Activated CD8-positive, alpha-beta memory T cell treated with anti-CD3 and anti-CD28 coated beads, Interleukin-2, amount 10 ng/mL, durations not matched to agents 7 days and 5 days (primary cell): ENCODE measurements around the gene DPM1. TPM values are rescaled to one million over a fixed set of nuclear protein-coding genes. Genes with fewer than 3 reads are reported as not detected.

Source experiments
- ATAC-seq: fragments of 150-1000 bp; cut with Tn5 transposase; one replicate; pipeline ENCODE4 v1.10.0; 2021; ENCODE audit warnings: moderate library complexity
- CTCF ChIA-PET: fragments of 350-600 bp; sonication (Branson Sonifier 250); formaldehyde crosslinking; loops from one replicate; lab custom pipeline; 2021; ENCODE audit warnings: antibody characterized with exemption; lab: Charles Lee
- DNase-seq: peaks from one replicate; pipeline ENCODE4 v3.0.0-alpha.2; 2020
- H3K27ac Mint-ChIP-seq: one replicate; pipeline ENCODE4 v1.8.0; 2021; ENCODE audit warnings: mild to moderate bottlenecking, mixed read lengths
- H3K27me3 Mint-ChIP-seq: one replicate; pipeline ENCODE4 v1.8.0; 2021; ENCODE audit warnings: mixed read lengths
- H3K36me3 Mint-ChIP-seq: one replicate; pipeline ENCODE4 v1.8.0; 2021; ENCODE audit warnings: mild to moderate bottlenecking, mixed read lengths
- H3K4me1 Mint-ChIP-seq: one replicate; pipeline ENCODE4 v1.8.0; 2021; ENCODE audit warnings: mixed read lengths
- H3K4me3 Mint-ChIP-seq: one replicate; pipeline ENCODE4 v1.8.0; 2021; ENCODE audit warnings: mild to moderate bottlenecking, moderate library complexity, mixed read lengths
- H3K9me3 Mint-ChIP-seq: one replicate; pipeline ENCODE4 v1.8.0; 2022; ENCODE audit warnings: low read depth, mixed read lengths
- total RNA-seq, 2 experiments: library from RNA; stranded (reverse); gene quantifications; one replicate each; pipeline ENCODE4 v1.2.3, GENCODE V29; 2021

The DPM1 gene
- 10 to 100 TPM; 51.8 to 62.8 TPM for total RNA-seq

DNA sequence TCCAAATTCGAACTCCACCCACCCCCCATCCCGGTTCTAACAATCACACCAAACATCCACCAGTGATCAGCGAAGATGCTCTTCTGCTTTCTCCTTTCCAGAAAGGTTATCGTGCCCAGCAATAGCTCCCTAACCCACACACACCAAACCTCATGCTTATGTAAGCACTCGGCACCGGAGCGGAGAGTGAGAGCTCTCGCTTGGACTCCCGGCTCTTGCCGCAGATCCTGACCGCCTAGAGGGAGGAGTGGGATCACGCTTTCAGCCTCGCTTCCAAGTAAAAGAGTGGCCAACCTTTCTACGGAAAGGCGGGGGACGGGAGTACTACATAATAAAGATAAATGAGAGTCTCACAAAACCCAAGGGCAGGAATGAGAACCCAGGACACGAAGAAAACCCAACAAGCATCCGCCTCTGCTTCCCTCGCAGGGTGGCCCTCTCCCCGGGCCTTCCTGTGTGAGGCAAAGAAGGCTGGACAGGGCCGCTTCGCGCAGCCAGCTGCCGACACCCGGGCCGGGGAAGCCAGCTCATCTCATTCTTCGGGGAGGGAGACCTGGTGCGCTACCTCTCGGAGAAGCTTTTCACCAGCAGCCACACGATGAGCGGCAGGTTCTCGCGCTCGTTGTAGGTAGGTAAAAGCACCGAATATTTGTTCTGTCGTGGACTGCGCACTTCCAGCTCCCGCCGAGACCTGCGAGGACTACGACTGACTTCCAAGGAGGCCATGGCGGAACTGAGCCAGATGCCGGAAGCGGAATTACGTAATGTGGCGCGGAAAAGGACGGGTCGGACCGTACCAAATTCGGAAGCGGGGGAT is at the start of gene DPM1:
DPM1 (minus strand) TSS at position 735 of the 817 bp plus-strand sequence; CDS start at position 726, 9 bp downstream.
- Mint-ChIP-seq H3K9me3 (no peaks in the 10 kb centered on the region), H3K4me3 (peak within 1 kb of the TSS; percentile 93), H3K36me3 (peaks cover 23% of the 10 kb centered on the region), H3K27ac (peak within 1 kb of the TSS; percentile 98), H3K4me1 (peaks cover 64% of the 10 kb centered on the region), H3K27me3 (no peaks in the 10 kb centered on the region)
- CTCF ChIA-PET = interaction anchor here (0.7 to 3.3 kb wide), 11 partner anchors 17 to 209 kb away, joined by 3 to 53 read pairs (median 7); partner anchors contain the start of genes ADNP and BCAS4
- ATAC-seq (peak; percentile 82), DNase-seq (peak; percentile 92)

GRCh38 chr20:51005214-51005613 is 46.9 kb upstream of the DPM1 start:
- no peaks in the 10 kb centered on the region for H3K36me3 Mint-ChIP-seq
- no peak overlapping the region for H3K27ac Mint-ChIP-seq
- DNase-seq (no peak), ATAC-seq (no peak)
- H3K4me1 Mint-ChIP-seq = no peaks in the 10 kb centered on the region
- no peaks in the 10 kb centered on the region for H3K9me3 Mint-ChIP-seq
- no peak overlapping the region for H3K4me3 Mint-ChIP-seq
- peaks cover 12% of the 10 kb centered on the region for H3K27me3 Mint-ChIP-seq
- CTCF ChIA-PET = interaction anchor here (1.8 kb wide), 1 partner anchor 10 kb away, joined by 5 read pairs; no protein-coding TSS in a partner anchor

DNA sequence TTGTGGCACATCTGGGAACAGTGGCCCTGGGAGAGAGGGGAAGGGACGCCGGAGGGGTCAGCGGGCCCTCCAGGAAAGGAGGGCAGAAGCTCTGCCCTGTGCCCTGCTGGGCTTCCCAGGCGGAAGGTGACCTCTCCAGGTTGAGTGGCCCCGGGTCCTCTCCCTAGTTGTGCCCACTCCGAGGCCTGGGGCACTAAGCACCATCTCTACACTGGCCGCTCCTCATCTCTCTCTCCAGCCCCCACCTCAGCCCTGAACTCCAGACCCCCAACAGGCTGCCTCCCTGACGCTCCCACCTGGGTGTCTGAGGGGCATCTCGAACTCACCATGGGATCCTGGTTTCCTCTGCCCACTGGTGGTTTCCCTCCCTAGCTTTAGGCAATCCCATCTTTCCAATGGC is 46.4 kb upstream of the DPM1 start:
- DNase-seq (no peak), ATAC-seq (no peak)
- H3K4me3 Mint-ChIP-seq = no peak overlapping the region
- H3K27ac Mint-ChIP-seq = no peak overlapping the region
- no peaks in the 10 kb centered on the region for H3K9me3 Mint-ChIP-seq
- H3K4me1 Mint-ChIP-seq = no peaks in the 10 kb centered on the region
- H3K36me3 Mint-ChIP-seq = no peaks in the 10 kb centered on the region
- CTCF ChIA-PET = interaction anchor here (0.7 kb wide), 1 partner anchor 11 kb away, joined by 3 read pairs; no protein-coding TSS in a partner anchor
- peaks cover 16% of the 10 kb centered on the region for H3K27me3 Mint-ChIP-seq

GRCh38 chr20:51004305-51004727 is 46.0 kb upstream of the DPM1 start:
- no peak overlapping the region for H3K27ac Mint-ChIP-seq
- H3K27me3 Mint-ChIP-seq = peaks cover 16% of the 10 kb centered on the region
- CTCF ChIA-PET = interaction anchor here (0.7 kb wide), 1 partner anchor 11 kb away, joined by 3 read pairs; no protein-coding TSS in a partner anchor
- no peak for ATAC-seq
- H3K4me1 Mint-ChIP-seq = no peaks in the 10 kb centered on the region
- no peak for DNase-seq
- H3K4me3 Mint-ChIP-seq = no peak overlapping the region
- no peaks in the 10 kb centered on the region for H3K36me3 Mint-ChIP-seq
- no peaks in the 10 kb centered on the region for H3K9me3 Mint-ChIP-seq

DNA sequence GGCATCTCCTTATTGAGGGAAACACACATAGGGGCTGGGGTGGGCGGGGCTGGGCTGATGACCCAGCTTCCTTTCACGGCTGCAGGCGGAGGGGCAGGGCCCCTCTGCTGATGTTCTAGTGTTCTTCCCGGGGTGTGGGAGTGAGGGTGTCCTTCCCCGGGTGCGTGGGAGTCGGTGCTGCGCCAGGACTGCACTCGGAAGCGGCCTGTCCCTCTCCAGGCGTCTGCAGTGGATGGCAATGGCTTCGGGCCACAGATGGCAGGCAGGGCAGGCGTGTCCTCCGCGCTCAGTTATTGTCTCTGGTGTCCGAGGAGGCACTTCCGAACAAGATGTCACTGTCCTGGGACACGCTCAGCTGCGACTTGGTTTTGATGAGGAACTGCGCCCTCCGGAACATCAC is 45.4 kb upstream of the DPM1 start:
- CTCF ChIA-PET = no interaction called here
- peaks cover 16% of the 10 kb centered on the region for H3K27me3 Mint-ChIP-seq
- H3K4me3 Mint-ChIP-seq = no peak overlapping the region
- no peaks in the 10 kb centered on the region for H3K9me3 Mint-ChIP-seq
- H3K36me3 Mint-ChIP-seq = no peaks in the 10 kb centered on the region
- no peak for DNase-seq
- no peak overlapping the region for H3K27ac Mint-ChIP-seq
- no peaks in the 10 kb centered on the region for H3K4me1 Mint-ChIP-seq
- ATAC-seq = no peak

- Mint-ChIP-seq H3K36me3 (no peaks in the 10 kb centered on the region), H3K9me3 (no peaks in the 10 kb centered on the region), H3K27me3 (peaks cover 16% of the 10 kb centered on the region), H3K4me1 (no peaks in the 10 kb centered on the region), H3K27ac (no peak overlapping the region), H3K4me3 (no peak overlapping the region)
- DNase-seq (no peak), ATAC-seq (no peak)
- CTCF ChIA-PET = interaction anchor here (0.9 to 1.2 kb wide), 2 partner anchors 13 to 15 kb away, joined by 3 read pairs; no protein-coding TSS in a partner anchor
Observed at GRCh38 chr20:51002633-51003032, 44.3 kb upstream of the DPM1 start.

DNA sequence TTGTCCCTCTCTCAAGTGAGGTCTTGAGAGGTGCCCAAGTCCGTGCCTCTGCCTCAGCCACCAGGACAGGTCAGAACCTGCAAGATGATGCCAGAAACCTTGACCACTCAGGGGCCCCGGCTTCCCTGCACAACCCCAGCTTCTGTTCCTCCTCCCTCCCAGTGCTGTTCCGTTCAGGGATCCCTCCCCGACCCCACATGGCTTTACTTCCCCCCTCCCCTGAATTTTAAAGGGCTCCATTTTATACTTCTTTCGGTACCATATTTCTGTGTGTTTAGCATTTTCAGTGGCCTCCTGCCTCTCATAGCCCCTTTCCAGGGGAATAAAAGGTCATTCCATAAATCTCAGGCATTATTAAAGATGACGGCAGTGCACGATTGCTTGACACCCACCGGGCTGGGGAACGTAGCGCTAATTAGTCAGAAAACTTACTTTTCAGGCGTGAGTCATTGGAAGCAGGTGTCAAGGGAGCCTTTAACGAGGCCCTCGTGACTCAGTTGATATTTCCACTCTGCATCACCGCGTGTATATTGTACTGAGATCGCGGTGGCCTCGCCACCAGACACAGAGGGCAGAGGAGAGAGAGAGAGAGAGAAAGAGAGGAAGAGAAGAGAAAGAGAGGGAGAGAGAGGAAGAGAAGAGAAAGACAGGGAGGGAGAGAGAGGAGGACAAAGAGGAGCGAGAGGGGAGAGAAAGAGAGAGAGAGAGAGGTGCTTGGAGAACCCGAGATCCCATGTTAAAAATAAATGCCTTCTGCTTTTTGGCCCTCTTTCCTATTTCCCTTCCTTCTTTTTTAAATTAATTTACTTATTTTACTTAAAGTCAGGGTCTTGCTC is 43.3 kb upstream of the DPM1 start:
- Mint-ChIP-seq H3K36me3 (no peaks in the 10 kb centered on the region), H3K4me1 (no peaks in the 10 kb centered on the region), H3K27me3 (peaks cover 22% of the 10 kb centered on the region), H3K9me3 (no peaks in the 10 kb centered on the region), H3K4me3 (no peak overlapping the region), H3K27ac (no peak overlapping the region)
- CTCF ChIA-PET = interaction anchor here (0.9 to 1.2 kb wide), 4 partner anchors 11 to 14 kb away, joined by 3 read pairs; no protein-coding TSS in a partner anchor
- DNase-seq = no peak
- ATAC-seq = no peak

GRCh38 chr20:50999355-50999754 is 41.0 kb upstream of the DPM1 start:
- DNase-seq = no peak
- no peak for ATAC-seq
- Mint-ChIP-seq H3K9me3 (no peaks in the 10 kb centered on the region), H3K4me3 (no peak overlapping the region), H3K27me3 (peaks cover 29% of the 10 kb centered on the region), H3K4me1 (no peaks in the 10 kb centered on the region), H3K27ac (no peak overlapping the region), H3K36me3 (no peaks in the 10 kb centered on the region)
- CTCF ChIA-PET = interaction anchor here (1.5 kb wide), 1 partner anchor 16 kb away, joined by 3 read pairs; no protein-coding TSS in a partner anchor

DNA sequence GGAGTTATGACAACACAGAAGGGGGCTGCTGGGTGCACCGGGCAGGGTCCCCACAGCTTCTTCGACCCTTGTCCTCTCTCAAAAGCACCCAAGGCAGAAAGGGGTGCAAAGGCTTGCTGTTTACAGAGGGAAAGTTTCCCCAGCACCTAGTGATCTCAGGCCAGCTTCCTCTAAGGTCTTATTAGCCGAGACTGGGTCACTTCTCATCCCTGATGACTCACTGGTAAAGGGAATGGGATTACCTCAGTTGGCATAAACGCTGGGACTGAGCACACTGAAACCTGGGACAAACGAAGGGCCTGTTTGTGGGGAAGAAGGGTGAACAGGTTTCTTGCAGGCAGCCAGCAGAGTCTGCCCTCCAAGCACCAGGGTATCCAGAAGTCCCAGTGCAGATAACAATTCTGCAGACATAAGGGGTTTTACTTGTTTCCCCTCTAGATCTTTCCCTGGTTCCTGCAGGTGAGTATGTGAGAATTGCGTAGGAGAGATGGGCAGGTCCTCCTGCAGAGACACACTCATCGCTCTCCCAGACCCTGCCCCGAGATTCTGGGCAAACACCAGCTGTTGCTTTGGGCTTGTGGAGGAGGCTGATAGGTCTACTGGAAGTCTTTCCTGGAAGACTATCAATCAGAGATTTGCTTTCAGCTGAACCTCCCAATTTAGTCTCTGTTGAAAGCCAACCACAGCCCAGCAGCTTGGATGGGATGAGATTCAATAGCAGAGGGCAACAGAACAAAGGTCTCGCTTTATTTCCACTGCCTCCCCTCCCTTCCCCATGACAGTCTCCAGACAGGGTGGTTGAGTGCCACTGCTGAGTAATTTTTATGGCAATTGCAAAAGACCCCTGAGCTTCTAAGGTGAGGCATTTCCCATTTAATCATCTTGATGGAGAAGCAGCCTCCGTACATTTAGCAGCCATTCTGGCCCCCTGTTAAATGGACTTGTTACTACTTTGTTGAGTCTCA is 38.9 kb upstream of the DPM1 start:
- CTCF ChIA-PET = interaction anchor here (1.3 to 1.6 kb wide), 5 partner anchors 9 to 18 kb away, joined by 4 to 9 read pairs (median 6); no protein-coding TSS in a partner anchor
- no peaks in the 10 kb centered on the region for H3K9me3 Mint-ChIP-seq

DNA sequence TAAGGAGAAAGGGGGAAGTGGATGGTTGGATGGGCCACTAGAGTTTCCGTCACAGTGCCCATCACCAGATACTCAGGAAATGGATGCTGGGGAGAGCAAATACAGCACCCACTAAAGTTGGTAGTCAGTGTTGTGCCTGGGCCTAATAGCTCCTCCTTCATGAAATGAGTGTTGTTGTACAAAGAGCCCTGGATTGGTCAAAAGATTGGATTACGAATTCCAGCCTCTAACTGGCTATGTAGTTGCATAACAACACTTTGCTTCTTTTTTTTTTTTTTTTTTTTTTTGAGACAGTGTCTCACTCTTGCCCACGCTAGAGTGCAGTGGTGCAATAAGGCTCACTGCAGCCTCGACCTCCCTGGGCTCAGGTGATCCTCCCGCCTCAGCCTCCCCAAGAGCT is 37.2 kb upstream of the DPM1 start:
- no peak overlapping the region for H3K27ac Mint-ChIP-seq
- peaks cover 23% of the 10 kb centered on the region for H3K27me3 Mint-ChIP-seq
- H3K9me3 Mint-ChIP-seq = no peaks in the 10 kb centered on the region
- H3K4me1 Mint-ChIP-seq = peaks cover 2% of the 10 kb centered on the region
- no peak for DNase-seq
- no peak for ATAC-seq
- CTCF ChIA-PET = interaction anchor here (0.7 to 1.6 kb wide), 4 partner anchors 8 to 363 kb away, joined by 3 to 9 read pairs (median 4); no protein-coding TSS in a partner anchor
- no peaks in the 10 kb centered on the region for H3K36me3 Mint-ChIP-seq
- H3K4me3 Mint-ChIP-seq = no peak overlapping the region

More for the DNA sequence above, 38.9 kb upstream of the DPM1 start:
- ATAC-seq (no peak), DNase-seq (no peak)
- Mint-ChIP-seq H3K4me1 (peaks cover 2% of the 10 kb centered on the region), H3K4me3 (no peak overlapping the region), H3K36me3 (no peaks in the 10 kb centered on the region), H3K27me3 (peaks cover 28% of the 10 kb centered on the region), H3K27ac (no peak overlapping the region)

GRCh38 chr20:50993876-50994275 is 35.5 kb upstream of the DPM1 start:
- Mint-ChIP-seq H3K4me3 (no peak overlapping the region), H3K27me3 (peaks cover 17% of the 10 kb centered on the region), H3K4me1 (peaks cover 2% of the 10 kb centered on the region), H3K9me3 (no peaks in the 10 kb centered on the region), H3K36me3 (no peaks in the 10 kb centered on the region), H3K27ac (no peak overlapping the region)
- CTCF ChIA-PET = interaction anchor here (0.7 to 8.6 kb wide), 9 partner anchors 12 to 601 kb away, joined by 3 to 143 read pairs (median 7); partner anchors contain the start of genes DPM1 and MOCS3
- ATAC-seq = no peak
- DNase-seq = no peak
